Heart left ventricle (tissue), 13 donors: ENCODE data around the gene DNMT3A.

Experiments
- CTCF ChIP-seq, 12 donors: fragments of 200-600 bp; sonication (generic) in 4 of 12; IDR thresholded peaks; one replicate each; pipeline versions ENCODE4 v1.5.0 to v1.8.0; 2018 to 2022; ENCODE audit warnings: antibody characterized with exemption in 12 of 12, mild to moderate bottlenecking in 5 of 12
- POLR2A ChIP-seq, 2 donors: fragments of 450-650 bp; IDR thresholded peaks; one replicate each; pipeline ENCODE4 v1.6.1; 2017; ENCODE audit warnings: antibody characterized with exemption in 2 of 2, mild to moderate bottlenecking in 2 of 2, moderate library complexity in 2 of 2
- donor health status: ischemic (EF 13 %, LVEDD 7.1; RV severe dilation, severe dysfunction).
- donor health status: DM: no; HTN: yes; CAD: no.
- donor health status: DM: no; HTN: no; CAD: no.
- donor health status: ischemic (EF 25% LVEDD 6.9; RV normal size, moderate dysfunction).
- donor health status: ischemic (EF 25% LVEDD 5.7; RV mildly dilated, moderate dysfunction).
- donor health status: ischemic (EF 35%, LVEDD 5.7; RV mildly dilated, moderate dysfunction).
- donor health status: nonischemic (EF 11% LVEDD 7.7; RV severe dilation, severe dysfunction).
- donor health status: DM: yes; HTN: yes; CAD: no.
- donor health status: PGD.
- donor health status: ischemic (EF 29% LVEDD 5.4; RV normal size, mild dysfunction).
- donor health status: nonischemic (EF 23%, LVEDD 6.1; RV moderate dilation, normal function).

- no peak for TF ChIP-seq CTCF (IDR thresholded peaks at IDR 0.05)
- no peak for TF ChIP-seq POLR2A (IDR thresholded peaks at IDR 0.05)
These were observed 60.2 kb downstream of the DNMT3A start for GRCh38 chr2:25281522-25281921.
